Prostate gland (tissue), 2 donors: Measurements from ENCODE around the gene C1QTNF1.

Experiments
- POLR2AphosphoS5 ChIP-seq: sonication (generic); formaldehyde crosslinking; IDR thresholded peaks from one replicate; pipeline ENCODE4 v1.6.1; 2017; ENCODE audit warnings: antibody characterized with exemption
- TF ChIP-seq, protein P1 (sequence below), 4 experiments: fragments of 200-600 bp in 2 of 4; fragments of 450-650 bp in 2 of 4; sonication (generic) in 2 of 4; IDR thresholded peaks; 1 replicate in 3 of 4; 2 replicates in 1 of 4; pipeline ENCODE4 v1.5.1; 2016 to 2019; ENCODE audit warnings: antibody characterized with exemption in 4 of 4, mild to moderate bottlenecking in 2 of 4, moderate library complexity in 2 of 4

- TF ChIP-seq, protein P1, sequence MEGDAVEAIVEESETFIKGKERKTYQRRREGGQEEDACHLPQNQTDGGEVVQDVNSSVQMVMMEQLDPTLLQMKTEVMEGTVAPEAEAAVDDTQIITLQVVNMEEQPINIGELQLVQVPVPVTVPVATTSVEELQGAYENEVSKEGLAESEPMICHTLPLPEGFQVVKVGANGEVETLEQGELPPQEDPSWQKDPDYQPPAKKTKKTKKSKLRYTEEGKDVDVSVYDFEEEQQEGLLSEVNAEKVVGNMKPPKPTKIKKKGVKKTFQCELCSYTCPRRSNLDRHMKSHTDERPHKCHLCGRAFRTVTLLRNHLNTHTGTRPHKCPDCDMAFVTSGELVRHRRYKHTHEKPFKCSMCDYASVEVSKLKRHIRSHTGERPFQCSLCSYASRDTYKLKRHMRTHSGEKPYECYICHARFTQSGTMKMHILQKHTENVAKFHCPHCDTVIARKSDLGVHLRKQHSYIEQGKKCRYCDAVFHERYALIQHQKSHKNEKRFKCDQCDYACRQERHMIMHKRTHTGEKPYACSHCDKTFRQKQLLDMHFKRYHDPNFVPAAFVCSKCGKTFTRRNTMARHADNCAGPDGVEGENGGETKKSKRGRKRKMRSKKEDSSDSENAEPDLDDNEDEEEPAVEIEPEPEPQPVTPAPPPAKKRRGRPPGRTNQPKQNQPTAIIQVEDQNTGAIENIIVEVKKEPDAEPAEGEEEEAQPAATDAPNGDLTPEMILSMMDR (IDR thresholded peaks at IDR 0.05): no peak
- no peak for TF ChIP-seq POLR2AphosphoS5
Observed at GRCh38 chr17:79085154-79085920, 61.4 kb downstream of the C1QTNF1 start.
